Parathyroid adenoma (tissue), 2 donors: Measurements from ENCODE around the gene ENPP7.
A peak's percentile ranks its signal among the peaks of the same experiment; 100 is the strongest.

Source experiments
- H2AFZ ChIP-seq: fragments of 300-600 bp; sonication (generic); one replicate; pipeline ENCODE4 v1.7.0; 2017; ENCODE audit warnings: antibody characterized with exemption, mild to moderate bottlenecking
- H3K27ac ChIP-seq: fragments of 300-600 bp; sonication (generic); one replicate; pipeline ENCODE4 v1.7.0; 2017
- H3K27me3 ChIP-seq: fragments of 300-600 bp; sonication (generic); one replicate; pipeline ENCODE4 v1.7.0; 2017; ENCODE audit warnings: low read length; ENCODE audit not compliant: control insufficient read depth, insufficient read depth
- H3K36me3 ChIP-seq: fragments of 300-600 bp; sonication (generic); one replicate; pipeline ENCODE4 v1.7.0; 2017; ENCODE audit warnings: low read length; ENCODE audit not compliant: control insufficient read depth, insufficient read depth
- H3K4me1 ChIP-seq: fragments of 300-600 bp; sonication (generic); one replicate; pipeline ENCODE4 v1.7.0; 2017; ENCODE audit warnings: control low read depth
- H3K4me2 ChIP-seq: fragments of 300-600 bp; sonication (generic); one replicate; pipeline ENCODE4 v1.7.0; 2017; ENCODE audit warnings: low read length
- H3K4me3 ChIP-seq: fragments of 300-600 bp; sonication (generic); one replicate; pipeline ENCODE4 v1.7.0; 2017; ENCODE audit warnings: low read depth, low read length
- H3K79me2 ChIP-seq: fragments of 300-600 bp; sonication (generic); one replicate; pipeline ENCODE4 v1.7.0; 2017; ENCODE audit warnings: control low read depth
- H3K9ac ChIP-seq: fragments of 300-600 bp; sonication (generic); one replicate; pipeline ENCODE4 v1.7.0; 2017; ENCODE audit warnings: mild to moderate bottlenecking
- H3K9me3 ChIP-seq: fragments of 300-600 bp; sonication (generic); one replicate; pipeline ENCODE4 v1.7.0; 2017; ENCODE audit warnings: low read length; ENCODE audit not compliant: control insufficient read depth
- TF ChIP-seq, protein P1 (sequence below): fragments of 300-600 bp; sonication (generic); IDR thresholded peaks from one replicate; pipeline ENCODE4 v1.7.0; 2017; ENCODE audit warnings: antibody characterized with exemption, mild to moderate bottlenecking
- donor health status: primary hyperparathyroidism.

The ENPP7 gene

DNA sequence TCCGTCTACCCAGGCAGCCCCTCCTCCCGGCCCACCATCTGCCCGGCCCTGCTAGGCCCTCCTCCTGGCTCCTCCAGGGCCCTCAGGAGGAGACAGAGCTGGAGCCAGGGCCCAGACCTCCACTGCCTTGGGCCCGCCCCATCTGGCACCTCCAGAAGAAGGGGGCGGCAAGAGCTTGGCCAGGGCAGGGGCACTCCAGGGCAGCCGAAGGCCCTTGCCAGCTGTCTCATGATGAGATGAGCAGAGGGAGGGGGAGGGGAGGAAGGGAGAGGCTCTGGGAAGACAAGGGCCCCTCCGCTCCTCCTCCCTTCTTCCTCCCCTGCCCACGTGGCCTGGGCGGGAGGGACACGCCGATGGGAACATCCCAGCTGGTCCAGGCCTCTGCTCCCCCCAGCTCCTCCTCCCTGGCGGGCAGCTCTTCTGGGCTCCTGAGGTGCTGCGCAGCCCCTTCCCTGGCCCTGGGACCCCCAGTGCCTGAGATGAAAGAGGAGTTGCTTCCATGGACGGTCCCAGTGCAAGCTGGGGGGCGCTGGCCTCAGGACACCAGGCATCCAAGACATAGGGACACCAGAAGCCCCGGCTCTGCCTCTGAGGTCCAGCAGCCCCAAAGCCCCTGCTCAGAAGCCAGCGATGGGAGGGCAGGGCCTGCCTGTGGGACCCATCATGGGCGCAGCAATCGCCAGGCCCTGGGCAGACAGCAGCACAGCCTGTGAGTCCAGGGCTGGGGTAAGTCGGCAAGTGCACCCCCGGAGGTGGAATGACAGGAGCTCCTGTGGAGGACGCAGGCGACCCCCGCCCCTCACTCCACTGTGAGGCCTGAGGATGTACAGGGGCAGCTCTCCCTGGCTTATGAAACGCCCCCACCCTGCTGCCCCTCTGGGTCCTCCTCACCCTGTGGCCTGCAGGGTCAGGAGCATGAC is 23.6 kb upstream of the ENPP7 start:
- Histone ChIP-seq H3K4me3 (no peak overlapping the region), H3K79me2 (no peaks in the 10 kb centered on the region), H3K9ac (no peak overlapping the region), H3K36me3 (no peaks in the 10 kb centered on the region), H3K27me3 (no peaks in the 10 kb centered on the region), H3K4me2 (no peak overlapping the region), H3K9me3 (no peaks in the 10 kb centered on the region), H2AFZ (no peak overlapping the region), H3K27ac (no peak overlapping the region), H3K4me1 (no peaks in the 10 kb centered on the region)
- TF ChIP-seq, protein P1, sequence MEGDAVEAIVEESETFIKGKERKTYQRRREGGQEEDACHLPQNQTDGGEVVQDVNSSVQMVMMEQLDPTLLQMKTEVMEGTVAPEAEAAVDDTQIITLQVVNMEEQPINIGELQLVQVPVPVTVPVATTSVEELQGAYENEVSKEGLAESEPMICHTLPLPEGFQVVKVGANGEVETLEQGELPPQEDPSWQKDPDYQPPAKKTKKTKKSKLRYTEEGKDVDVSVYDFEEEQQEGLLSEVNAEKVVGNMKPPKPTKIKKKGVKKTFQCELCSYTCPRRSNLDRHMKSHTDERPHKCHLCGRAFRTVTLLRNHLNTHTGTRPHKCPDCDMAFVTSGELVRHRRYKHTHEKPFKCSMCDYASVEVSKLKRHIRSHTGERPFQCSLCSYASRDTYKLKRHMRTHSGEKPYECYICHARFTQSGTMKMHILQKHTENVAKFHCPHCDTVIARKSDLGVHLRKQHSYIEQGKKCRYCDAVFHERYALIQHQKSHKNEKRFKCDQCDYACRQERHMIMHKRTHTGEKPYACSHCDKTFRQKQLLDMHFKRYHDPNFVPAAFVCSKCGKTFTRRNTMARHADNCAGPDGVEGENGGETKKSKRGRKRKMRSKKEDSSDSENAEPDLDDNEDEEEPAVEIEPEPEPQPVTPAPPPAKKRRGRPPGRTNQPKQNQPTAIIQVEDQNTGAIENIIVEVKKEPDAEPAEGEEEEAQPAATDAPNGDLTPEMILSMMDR, result no peak

DNA sequence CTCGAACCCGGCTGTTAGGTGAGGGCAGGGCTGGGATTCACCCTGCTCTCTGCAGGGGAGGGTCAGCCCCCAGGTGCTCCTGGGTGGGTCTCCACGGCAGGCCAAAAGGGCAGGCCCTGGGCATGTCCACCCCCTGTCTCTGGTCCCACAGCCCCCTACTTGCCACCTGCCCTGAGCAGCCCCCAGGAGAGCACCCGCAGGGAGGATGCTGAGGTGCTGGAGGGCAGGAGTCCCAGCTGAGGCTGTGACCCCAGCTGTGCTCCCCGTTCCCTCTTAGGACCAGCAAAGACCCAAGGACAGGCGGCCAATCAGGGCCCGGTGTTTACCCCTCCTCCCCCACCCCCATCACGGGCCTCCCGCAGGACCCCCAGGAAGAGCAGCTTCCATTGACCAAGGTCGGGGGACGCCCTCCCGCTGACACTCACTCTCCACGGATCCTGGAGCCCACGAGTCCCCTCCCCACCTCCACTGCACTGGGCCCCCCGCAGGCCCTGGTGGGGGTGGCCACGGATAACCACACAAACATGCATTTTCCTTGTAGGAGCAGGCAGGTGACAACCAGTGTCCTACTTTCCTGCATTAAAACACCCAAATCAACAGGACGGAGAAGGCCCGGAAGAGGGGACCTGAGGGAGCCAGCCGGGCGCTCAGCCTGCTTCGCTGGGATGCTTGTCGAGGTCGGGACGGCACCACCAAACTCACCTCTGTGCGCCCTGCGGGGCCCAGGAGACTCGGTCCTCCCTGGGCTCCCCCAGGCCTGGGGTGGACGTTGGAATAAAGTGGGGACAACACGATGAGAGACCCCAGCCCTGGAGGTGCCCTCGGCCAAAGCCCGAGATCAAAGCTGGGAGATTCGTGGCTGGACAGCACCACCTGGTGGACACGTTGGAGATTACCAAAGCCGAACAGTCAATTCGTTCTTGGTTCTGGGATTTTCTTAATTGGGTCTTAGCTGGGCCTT is 22.5 kb upstream of the ENPP7 start:
- no peak overlapping the region for H3K27ac ChIP-seq
- H3K4me3 ChIP-seq, result no peak overlapping the region
- no peaks in the 10 kb centered on the region for H3K79me2 ChIP-seq
- no peaks in the 10 kb centered on the region for H3K36me3 ChIP-seq
- H3K4me1 ChIP-seq, result no peaks in the 10 kb centered on the region
- no peak overlapping the region for H3K9ac ChIP-seq
- no peaks in the 10 kb centered on the region for H3K27me3 ChIP-seq
- H2AFZ ChIP-seq, result no peak overlapping the region
- H3K9me3 ChIP-seq, result no peaks in the 10 kb centered on the region
- peak overlapping the region; percentile 67 for H3K4me2 ChIP-seq
- TF ChIP-seq, protein P1, result peak; percentile 89

DNA sequence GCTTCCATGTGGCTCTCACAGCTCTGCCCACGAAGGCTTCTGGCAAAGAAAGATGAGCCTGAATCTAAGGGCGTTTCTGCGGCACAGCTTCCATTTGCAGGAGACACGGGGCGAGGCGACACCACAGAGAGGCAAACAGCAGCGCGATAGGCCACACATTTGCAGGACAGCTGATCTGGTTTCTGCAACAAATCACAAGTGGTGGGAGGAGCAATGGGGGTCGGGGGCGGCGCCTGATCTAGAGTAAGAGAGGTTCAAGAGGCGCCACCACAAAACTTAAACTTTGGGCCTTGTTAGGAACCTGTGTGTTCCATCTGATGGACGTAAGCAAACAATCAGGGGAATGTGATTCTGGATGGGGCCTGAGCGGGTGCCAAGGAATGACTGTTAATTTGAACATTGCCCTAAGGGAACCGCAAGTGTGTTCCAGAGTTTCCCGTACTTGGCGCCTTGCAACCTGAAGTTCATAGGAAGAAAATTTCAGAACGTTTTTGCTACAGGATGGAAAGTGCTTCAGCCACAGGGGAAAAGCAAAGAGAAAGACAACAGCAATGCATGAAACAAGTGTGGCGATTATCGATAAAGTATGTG is 18.9 kb upstream of the ENPP7 start:
- H2AFZ ChIP-seq, result no peak overlapping the region
- H3K27me3 ChIP-seq, result no peaks in the 10 kb centered on the region
- no peaks in the 10 kb centered on the region for H3K4me1 ChIP-seq

DNA sequence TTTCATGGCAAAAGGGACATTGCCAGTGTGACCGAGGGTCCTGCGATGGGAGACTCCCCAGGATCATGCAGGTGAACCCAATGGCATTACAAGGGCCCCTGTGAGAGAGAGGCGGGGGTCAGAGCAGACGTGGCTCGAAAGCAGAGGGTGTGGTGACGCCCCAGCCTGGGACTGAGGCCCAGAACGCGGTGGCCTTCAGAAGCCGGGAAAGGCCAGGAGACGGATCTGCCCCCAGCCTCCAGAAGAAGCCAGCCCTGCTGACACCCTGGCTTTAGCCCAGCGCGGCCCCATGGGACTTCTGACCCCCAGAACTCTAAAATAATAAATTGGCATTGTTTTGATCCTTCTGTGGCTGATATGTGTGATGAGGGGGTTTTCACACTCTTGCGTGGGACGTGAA is 17.4 kb upstream of the ENPP7 start:
- H2AFZ ChIP-seq, result no peak overlapping the region
- no peak overlapping the region for H3K4me2 ChIP-seq
- no peaks in the 10 kb centered on the region for H3K27me3 ChIP-seq
- H3K36me3 ChIP-seq, result no peaks in the 10 kb centered on the region
- H3K4me3 ChIP-seq, result no peak overlapping the region
- H3K4me1 ChIP-seq, result no peaks in the 10 kb centered on the region
- no peaks in the 10 kb centered on the region for H3K9me3 ChIP-seq
- TF ChIP-seq, protein P1, result no peak
- no peak overlapping the region for H3K9ac ChIP-seq
- no peak overlapping the region for H3K27ac ChIP-seq
- no peaks in the 10 kb centered on the region for H3K79me2 ChIP-seq

More for the DNA sequence above, 18.9 kb upstream of the ENPP7 start:
- H3K27ac ChIP-seq, result no peak overlapping the region
- H3K4me3 ChIP-seq, result no peak overlapping the region
- TF ChIP-seq, protein P1, result no peak
- H3K79me2 ChIP-seq, result no peaks in the 10 kb centered on the region
- H3K36me3 ChIP-seq, result no peaks in the 10 kb centered on the region
- H3K9ac ChIP-seq, result no peak overlapping the region
- H3K4me2 ChIP-seq, result no peak overlapping the region
- H3K9me3 ChIP-seq, result no peaks in the 10 kb centered on the region
